ENCODE data around the gene TAS1R1. TPM values are rescaled to one million over a fixed set of nuclear protein-coding genes. Genes with fewer than 3 reads are reported as not detected.

Gene TAS1R1
- total RNA-seq, 3 donors from 2014 or later: not detected

DNA sequence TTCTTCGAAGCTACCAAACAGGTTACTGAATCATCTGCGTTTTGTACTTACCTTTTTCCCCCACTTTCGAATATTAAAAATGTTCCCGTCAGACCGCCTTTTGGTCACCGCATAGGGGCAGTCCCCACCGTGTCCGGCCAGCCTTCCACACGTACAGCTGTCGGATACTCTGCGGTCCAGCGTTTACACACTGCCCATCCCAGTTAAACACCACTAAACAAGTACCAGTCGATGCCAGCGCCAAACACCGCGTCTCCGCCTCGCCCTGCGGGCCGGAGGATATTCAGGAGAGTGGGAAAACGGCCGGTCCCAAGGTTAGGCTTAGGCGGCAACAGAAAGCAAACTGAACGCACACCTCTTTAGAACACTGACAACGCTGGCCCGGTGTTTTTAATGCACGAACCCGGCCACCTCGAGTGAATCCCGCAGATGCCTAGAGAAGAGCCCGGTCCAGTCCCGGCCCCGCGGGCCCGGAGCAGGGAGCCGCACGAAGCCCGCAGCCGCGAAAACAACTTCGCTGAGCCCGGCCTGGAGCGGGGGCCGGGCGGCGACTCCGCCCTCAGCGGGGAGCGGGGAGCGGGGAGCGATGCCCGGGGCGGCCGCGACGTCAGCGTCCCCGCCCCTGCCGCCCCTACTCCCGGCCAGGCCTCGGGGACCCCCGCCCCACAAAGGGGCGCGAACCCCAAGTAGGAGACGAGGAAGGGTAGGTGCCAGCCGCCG, 57.7 kb downstream of the TAS1R1 start:
- DNase-seq (peak; percentile 19), ATAC-seq (peak; percentile 47 to 49)
- peaks cover 20% of the 10 kb centered on the region for H3K4me1 Mint-ChIP-seq (ENCODE audit: low read depth)
- no peaks in the 10 kb centered on the region for H3K27me3 Mint-ChIP-seq (ENCODE audit: low read depth)
- no peaks in the 10 kb centered on the region for H3K9me3 Mint-ChIP-seq
- H3K4me3 Mint-ChIP-seq: peak overlapping the region; percentile 88
- no peaks in the 10 kb centered on the region for H3K36me3 Mint-ChIP-seq (ENCODE audit: insufficient read depth)

DNA sequence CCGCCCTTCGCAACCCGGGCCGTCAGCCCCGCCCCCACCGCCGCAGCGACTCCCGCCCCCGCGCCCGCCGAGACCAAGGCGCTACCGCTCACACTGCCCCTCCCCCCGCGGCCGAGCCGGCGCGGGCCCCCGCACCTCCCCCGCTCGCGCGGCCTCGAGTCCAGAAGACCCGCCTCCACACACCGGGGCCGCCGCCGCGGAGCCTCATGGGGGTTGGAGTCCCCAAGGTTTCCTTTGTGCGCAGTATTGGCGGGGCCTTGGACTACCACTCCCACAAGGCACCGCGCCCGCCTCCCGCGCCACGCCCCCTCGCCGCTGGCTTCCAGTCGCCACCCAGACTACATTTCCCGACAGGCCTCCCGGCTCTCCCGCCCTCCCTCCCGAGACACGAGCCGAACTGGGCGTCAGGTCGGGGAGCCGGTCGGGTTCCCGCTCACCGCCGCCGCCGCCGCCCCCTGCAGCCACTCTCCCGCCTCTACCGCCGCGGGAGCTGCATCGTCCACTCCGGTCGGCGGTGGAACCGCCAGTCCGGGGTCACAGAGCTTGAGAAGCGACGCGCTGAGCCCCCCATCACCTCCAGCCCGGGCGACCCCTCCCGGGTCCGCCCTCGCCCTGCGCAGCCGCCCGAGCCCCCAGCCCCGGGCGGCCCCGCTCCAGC, 58.4 kb downstream of the TAS1R1 start, which contains the start of gene PHF13:
PHF13 (plus strand) TSS at position 371 of the 658 bp plus-strand sequence. CDS start 336 bp downstream, outside the sequence.
- Mint-ChIP-seq H3K4me1 (ENCODE audit: low read depth) (peaks cover 20% of the 10 kb centered on the region), H3K27me3 (ENCODE audit: low read depth) (no peaks in the 10 kb centered on the region), H3K9me3 (no peaks in the 10 kb centered on the region), H3K36me3 (ENCODE audit: insufficient read depth) (no peaks in the 10 kb centered on the region), H3K4me3 (peak within 1 kb of the TSS; percentile 88)
- ATAC-seq: peak; percentile 93 to 94
- DNase-seq: peak; percentile 99

DNA sequence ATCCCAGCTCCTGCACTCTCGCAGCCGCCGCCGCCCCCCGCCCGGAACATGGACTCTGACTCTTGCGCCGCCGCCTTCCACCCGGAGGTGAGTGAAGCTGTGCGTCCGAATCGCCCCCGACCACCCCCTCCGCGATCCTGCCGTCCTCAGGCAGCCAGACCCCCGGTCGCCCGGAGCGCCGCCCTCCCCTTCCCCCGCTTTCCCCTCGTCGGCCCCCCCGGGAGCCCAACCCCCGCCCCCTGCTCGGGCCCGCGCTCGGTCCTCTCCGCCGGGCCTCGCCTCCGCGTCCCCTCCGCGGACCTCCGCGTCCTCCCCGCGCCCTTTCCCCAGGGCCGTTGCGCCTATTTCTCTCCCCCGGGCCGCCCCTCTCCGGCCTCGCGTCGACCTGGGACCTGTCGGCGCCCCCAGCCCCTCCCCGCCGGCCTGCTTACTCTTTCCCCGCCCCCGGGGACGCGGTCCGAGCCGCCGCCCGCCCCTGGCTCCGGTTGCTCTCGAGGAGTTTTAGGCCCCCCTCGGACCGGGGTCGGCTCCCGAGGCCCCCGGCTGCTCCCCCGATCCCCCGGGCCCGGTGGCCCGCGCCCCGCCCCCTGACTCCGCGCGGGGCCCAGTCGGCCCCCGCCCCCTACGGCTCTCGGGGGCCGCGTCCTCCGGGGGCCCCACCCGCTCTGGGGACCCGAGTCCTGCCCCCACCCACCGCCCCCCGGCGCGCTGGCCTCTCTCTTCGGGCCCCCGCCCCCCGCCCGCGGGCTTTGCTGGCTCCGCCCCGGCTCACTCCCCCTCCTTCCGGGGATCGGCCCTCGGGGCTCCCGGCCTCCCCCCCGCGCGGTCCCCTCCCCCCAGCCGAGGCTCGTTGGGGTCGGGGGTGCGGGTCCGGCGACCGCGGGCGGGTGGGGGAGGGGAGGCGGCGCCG, 59.2 kb downstream of the TAS1R1 start:
- H3K27me3 Mint-ChIP-seq (ENCODE audit: low read depth): no peaks in the 10 kb centered on the region
- peak overlapping the region; percentile 82 for H3K4me3 Mint-ChIP-seq
- no peaks in the 10 kb centered on the region for H3K9me3 Mint-ChIP-seq
- H3K4me1 Mint-ChIP-seq (ENCODE audit: low read depth): peaks cover 20% of the 10 kb centered on the region
- no peaks in the 10 kb centered on the region for H3K36me3 Mint-ChIP-seq (ENCODE audit: insufficient read depth)
- ATAC-seq: peak; percentile 3 to 8
- peak; percentile 56 for DNase-seq

DNA sequence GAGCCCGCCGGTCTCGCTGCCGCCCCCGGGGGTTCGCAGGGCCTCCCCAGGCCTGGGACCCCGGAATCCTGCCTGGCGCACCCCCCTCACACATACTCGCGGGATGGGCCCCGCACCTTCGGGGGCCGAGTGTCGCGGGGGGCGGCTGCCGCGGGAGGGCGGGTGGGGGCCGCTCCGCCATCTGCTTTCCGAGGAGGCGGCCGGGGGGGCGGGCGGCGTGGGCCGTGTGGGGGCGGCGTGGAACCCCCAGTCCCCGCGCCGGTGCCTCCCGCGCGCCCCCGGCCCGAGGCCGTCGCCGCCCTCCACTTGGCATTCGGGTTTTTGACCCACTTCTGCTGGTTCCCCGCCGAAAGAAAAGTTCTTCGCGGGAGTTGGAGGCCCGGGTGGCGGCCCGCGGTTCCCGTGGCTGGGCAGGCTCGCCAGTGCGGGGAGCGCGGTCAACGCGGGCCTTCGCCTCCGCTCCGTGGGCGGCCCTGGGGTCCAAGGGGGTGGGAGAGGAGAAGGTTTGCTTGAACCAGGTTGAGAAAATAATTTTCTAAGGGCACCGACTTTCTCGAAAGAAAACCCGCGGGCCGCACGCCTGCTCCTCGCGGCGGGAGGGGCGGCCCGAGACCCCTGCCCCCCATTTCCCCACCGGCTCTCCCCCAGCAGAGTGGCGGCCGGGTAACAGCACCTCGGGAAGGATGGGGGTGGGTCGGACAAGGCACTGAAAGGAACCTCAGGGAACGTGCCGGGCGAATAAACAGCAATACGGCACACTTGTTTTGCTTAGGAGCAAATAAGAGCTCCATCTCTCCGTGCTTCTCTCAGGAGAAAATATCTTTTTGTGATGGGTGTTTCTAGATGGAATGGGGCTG, 60.0 kb downstream of the TAS1R1 start:
- H3K27me3 Mint-ChIP-seq (ENCODE audit: low read depth): no peaks in the 10 kb centered on the region
- peak overlapping the region; percentile 74 for H3K4me3 Mint-ChIP-seq
- no peaks in the 10 kb centered on the region for H3K9me3 Mint-ChIP-seq
- peaks cover 20% of the 10 kb centered on the region for H3K4me1 Mint-ChIP-seq (ENCODE audit: low read depth)
- peaks cover 5% of the 10 kb centered on the region for H3K36me3 Mint-ChIP-seq (ENCODE audit: insufficient read depth)
- ATAC-seq (no peak), DNase-seq (no peak)

DNA sequence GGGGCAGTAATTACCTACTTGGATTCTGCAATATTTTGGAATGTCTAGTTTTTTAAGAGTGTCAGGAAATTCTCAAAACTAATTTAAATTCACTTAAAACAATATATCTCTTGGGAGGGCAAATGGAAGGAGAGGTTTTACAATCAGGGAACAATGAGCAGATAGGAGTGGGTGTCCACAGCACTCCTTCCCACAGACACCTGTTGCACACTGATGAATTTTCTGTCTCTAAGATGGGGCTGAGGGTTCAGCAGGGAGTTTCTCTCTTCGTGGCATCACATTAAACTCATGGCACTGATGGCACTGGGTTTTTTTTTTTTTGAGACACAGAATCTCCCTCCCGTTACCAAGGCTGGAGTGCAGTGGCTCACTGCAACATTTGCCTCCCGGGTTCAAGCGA, 63.9 kb downstream of the TAS1R1 start:
- Mint-ChIP-seq H3K4me1 (ENCODE audit: low read depth) (peaks cover 7% of the 10 kb centered on the region), H3K9me3 (no peaks in the 10 kb centered on the region), H3K36me3 (ENCODE audit: insufficient read depth) (peaks cover 14% of the 10 kb centered on the region), H3K27me3 (ENCODE audit: low read depth) (no peaks in the 10 kb centered on the region), H3K4me3 (peak overlapping the region; percentile 4)
- DNase-seq (no peak), ATAC-seq (no peak)

DNA sequence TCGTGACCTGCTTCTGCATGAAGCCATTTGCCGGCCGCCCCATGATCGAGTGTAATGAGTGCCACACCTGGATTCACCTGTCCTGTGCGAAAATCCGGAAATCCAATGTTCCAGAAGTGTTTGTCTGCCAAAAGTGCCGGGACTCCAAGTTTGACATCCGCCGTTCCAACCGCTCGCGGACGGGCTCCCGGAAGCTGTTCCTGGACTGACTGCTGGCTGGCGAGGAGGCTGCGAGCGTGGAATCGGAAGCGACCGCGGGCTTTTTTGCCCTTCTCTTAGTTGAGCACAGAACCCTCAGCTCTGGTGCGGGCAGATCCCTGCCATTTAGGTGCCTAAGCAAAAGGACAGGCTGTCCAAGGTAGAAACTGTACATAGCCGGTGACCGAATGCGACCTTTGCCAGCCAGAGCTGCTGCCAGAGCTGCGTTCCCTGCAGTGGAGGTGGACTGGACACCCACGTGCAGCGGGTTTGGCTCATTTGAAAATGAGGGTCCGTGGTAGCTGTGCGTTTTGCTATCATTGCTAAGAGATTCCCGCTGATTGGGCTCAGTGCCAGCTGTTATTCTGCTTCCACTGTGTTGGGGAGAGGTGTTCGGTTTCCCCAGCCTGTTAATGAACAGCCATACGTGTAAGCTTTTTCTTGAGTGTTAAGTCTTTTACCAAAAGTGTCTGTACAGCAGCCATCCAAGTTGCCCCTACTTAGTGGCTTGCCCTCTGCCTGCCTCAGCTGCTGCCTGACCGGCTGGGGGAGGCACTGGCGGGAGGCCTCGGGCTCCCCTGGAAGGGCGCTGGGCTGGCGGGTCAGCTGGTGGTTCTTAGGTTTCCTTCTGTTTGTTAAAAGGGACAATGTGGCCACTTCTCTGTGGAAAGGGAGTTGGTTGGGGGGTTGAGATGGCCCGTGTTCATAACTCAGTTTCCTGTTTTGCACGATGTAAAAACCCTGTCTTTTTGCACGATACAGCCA, 66.6 kb downstream of the TAS1R1 start:
- DNase-seq (no peak), ATAC-seq (no peak)
- Mint-ChIP-seq H3K4me1 (ENCODE audit: low read depth) (peaks cover 13% of the 10 kb centered on the region), H3K4me3 (no peak overlapping the region), H3K27me3 (ENCODE audit: low read depth) (no peaks in the 10 kb centered on the region), H3K9me3 (no peaks in the 10 kb centered on the region), H3K36me3 (ENCODE audit: insufficient read depth) (peaks cover 14% of the 10 kb centered on the region)

DNA sequence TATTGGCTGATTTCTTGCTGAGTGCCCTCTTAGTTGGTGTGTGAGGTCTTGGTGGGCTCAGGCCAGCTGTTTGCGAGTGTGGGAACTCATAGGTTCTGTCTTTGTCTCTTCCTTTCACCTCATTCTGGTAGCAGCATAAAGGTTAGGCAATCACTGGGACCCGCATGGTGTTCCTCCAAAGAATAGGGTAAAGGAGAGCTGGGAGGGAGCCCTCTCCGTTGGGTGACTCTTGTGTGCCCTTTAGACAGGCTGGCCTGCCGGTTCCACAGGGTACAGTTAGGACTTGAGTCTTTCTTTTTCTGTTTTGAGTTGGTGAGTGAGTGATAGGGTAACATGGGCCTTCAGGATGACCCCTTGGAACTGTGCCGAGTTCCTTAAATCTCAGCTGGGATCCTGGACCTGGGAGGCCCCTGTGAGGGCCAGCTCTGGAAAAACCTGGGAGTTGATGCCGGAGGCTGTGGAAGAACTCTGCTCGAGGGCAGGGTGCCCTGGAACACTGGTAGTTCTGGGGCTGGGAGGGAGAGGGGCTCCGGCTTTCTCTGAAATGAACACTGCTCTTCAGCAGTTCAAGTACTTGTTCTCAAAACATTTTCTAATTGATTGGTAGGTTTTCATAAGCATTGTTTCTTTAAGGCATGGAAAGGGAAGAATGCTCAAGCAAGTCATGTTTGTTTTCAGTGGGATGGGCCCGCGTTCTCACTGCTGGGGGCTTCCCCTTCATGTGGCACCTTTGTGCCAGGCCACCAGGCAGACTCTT, 67.5 kb downstream of the TAS1R1 start:
- no peaks in the 10 kb centered on the region for H3K9me3 Mint-ChIP-seq
- peaks cover 15% of the 10 kb centered on the region for H3K36me3 Mint-ChIP-seq (ENCODE audit: insufficient read depth)
- ATAC-seq (no peak), DNase-seq (no peak)
- H3K4me3 Mint-ChIP-seq: no peak overlapping the region
- no peaks in the 10 kb centered on the region for H3K27me3 Mint-ChIP-seq (ENCODE audit: low read depth)
- H3K4me1 Mint-ChIP-seq (ENCODE audit: low read depth): peaks cover 20% of the 10 kb centered on the region

DNA sequence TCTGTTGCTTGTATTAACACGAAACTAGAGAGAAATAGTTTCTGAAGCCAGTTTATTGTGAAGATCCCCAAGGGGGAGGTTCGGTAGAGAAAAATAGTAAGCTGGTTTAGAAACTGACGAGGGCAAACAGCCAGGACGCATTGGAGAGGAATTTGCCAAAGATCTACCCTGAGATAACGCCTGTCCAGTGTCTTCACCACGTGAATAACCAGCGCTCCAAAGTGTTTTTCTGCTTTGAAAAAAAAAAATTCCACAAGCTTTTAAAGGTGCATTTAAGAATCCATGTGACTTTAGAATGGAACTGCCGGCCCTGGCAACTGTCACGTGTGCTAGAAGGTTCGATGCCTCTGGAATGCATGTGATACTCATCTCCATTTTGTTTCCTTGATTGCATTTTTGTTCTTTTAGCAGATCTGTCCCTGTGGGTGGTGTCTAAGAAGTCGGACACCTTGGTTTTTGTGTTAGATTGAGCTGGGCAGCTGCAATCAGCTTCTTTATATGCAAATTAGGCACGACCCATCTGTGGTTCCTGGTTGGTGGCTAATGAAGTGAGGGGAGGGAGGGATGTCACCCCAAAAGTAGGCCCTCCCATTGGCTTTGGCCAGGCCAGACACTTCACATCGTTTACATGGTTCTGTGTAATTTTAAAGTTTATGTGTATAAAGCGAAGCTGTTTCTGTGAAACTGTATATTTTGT, 68.3 kb downstream of the TAS1R1 start:
- Mint-ChIP-seq H3K4me1 (ENCODE audit: low read depth) (peaks cover 25% of the 10 kb centered on the region), H3K9me3 (no peaks in the 10 kb centered on the region), H3K4me3 (no peak overlapping the region), H3K36me3 (ENCODE audit: insufficient read depth) (peaks cover 19% of the 10 kb centered on the region), H3K27me3 (ENCODE audit: low read depth) (no peaks in the 10 kb centered on the region)
- DNase-seq (no peak), ATAC-seq (no peak)

DNA sequence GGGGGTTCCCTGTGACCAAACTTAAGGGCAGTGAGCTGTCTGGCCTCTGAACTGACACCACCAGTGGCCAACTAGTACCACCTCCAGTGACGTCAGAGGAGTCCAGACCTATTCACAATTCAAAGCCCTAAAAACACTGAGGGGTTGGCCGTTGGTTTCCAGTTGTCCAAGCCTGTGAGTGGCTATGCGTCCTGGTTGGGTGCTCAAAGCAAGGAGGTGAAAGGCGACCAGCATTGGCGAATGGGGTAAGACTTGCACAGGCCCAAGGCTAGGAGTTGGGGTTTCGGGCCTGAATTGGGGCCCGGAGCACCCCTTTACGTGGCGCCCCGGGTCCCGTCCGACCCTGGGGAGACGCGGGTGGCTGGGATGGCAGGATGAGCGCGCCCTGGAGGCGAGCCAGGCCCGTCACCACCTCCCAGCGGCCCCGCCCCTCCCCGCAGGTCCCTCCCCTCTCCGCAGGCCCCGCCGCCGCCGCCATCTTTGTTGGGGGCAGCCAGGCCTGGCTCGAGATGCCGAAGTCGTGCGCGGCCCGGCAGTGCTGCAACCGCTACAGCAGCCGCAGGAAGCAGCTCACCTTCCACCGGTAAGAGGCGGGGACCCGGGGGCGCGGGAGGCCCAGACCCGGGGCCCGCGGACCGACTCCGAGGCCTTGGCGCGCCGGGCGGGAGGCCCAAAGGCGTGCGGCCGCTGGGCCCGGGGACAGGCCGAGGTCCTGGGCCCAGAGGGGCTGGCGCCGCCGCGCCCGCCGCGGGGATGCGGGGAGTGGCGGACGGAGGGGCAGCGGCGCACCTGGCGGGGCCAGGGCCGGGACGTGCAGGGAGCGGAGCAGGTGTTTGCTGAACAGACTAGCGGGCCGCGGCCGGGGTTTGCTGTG, 69.8 kb downstream of the TAS1R1 start, which contains the start of gene THAP3:
THAP3 (plus strand) TSS at position 159 of the 874 bp plus-strand sequence; CDS start at position 510, 351 bp downstream.
- no peaks in the 10 kb centered on the region for H3K27me3 Mint-ChIP-seq (ENCODE audit: low read depth)
- H3K36me3 Mint-ChIP-seq (ENCODE audit: insufficient read depth): peaks cover 22% of the 10 kb centered on the region
- H3K4me3 Mint-ChIP-seq: peak within 1 kb of the TSS; percentile 90
- peaks cover 25% of the 10 kb centered on the region for H3K4me1 Mint-ChIP-seq (ENCODE audit: low read depth)
- peak; percentile 98 for ATAC-seq
- peak; percentile 91 for DNase-seq
- H3K9me3 Mint-ChIP-seq: no peaks in the 10 kb centered on the region

DNA sequence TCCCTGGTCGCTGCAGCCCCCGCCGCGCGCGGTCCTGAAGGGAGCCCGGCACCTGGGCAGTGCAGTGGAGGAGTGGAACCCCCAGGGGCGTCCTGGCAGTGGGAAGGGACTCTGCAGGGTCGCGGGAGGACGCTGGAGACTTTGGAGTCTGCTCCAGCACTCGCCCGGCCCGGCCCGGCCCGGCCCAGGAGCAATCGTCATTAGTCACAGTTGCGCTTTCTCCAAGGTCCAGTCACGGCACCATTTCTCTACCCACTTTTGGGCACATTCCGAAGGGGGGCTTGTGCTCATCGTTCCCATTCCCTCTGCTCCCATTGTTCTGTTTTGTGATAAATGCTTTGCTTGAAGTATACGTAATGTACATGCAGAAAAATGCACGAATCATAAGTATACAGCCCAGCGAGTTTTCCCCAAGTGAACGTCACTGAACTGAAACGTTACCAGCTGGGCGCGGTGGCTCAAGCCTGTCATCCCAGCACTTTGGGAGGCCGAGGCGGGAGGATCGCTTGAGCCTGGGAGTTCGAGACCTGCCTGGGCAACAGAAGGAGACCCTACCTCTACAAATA, 70.6 kb downstream of the TAS1R1 start:
- ATAC-seq: peak; percentile 5 to 54
- no peaks in the 10 kb centered on the region for H3K27me3 Mint-ChIP-seq (ENCODE audit: low read depth)
- H3K4me3 Mint-ChIP-seq: peak overlapping the region; percentile 90
- peaks cover 20% of the 10 kb centered on the region for H3K36me3 Mint-ChIP-seq (ENCODE audit: insufficient read depth)
- no peak for DNase-seq
- no peaks in the 10 kb centered on the region for H3K9me3 Mint-ChIP-seq
- H3K4me1 Mint-ChIP-seq (ENCODE audit: low read depth): peaks cover 25% of the 10 kb centered on the region

DNA sequence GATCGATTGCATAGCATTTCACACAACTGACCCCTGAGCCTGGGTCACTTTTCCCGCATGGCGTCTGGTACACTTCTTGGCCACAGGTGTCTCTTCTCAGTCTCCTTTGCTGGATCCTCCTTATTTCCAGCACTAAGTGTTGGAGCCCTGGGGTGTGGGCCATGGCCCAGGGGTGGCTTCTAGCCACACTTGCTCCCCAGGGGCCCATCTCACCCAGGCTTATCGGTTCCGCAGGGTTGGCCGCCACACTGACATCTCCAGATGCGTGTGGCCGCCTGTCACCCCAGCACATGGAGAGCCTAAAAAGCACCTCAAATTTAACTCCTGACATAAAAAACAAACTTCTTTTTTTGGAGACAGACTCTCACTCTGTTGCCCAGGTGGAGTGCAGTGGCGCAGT, 71.9 kb downstream of the TAS1R1 start:
- DNase-seq: no peak
- ATAC-seq: no peak
- Mint-ChIP-seq H3K36me3 (ENCODE audit: insufficient read depth) (peaks cover 17% of the 10 kb centered on the region), H3K27me3 (ENCODE audit: low read depth) (no peaks in the 10 kb centered on the region), H3K4me1 (ENCODE audit: low read depth) (peaks cover 25% of the 10 kb centered on the region), H3K9me3 (no peaks in the 10 kb centered on the region), H3K4me3 (peak overlapping the region; percentile 90)
